T1000 (cell line): Measurements from ENCODE around the gene CSPG4.

Experiments used
- DNase-seq: peaks from one replicate; lab custom pipeline; 2025; ENCODE audit warnings: mixed read lengths; lab: John Stamatoyannopoulos, UW

Gene CSPG4

DNA sequence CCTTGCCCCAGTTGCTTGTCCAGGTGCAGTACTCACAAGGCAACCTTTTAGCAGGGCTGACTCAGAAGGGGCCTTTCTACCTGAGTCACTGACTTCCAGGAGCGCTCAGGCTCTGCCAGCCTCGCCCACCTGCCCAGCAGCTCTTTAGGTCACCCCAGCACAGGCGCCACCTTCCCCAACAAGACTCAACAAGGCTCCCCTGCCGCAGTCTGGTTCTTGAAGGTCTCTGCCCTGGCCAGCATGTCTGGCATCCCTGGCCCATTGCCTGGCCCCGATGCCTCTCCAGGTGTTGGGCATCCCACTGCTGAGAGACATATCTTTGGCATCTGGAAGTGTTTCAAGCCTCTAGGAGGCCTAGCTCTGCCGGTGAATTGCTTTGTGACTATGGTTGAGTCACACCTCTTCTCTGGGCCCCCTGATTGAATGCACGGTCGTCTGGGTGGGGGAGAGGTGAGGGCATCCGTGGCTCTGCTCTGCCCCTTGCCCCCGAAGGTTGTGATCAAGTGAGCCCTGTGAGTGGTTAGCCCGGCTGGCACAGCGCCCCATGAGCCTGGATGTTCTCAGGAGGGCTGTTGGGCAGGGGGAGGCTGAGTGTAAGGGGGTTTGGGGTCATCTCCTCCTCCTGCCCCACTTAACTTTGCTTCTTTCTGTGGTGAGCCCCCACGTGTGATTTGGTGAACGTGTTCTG is 43.3 kb downstream of the CSPG4 start:
- DNase-seq: no peak

DNA sequence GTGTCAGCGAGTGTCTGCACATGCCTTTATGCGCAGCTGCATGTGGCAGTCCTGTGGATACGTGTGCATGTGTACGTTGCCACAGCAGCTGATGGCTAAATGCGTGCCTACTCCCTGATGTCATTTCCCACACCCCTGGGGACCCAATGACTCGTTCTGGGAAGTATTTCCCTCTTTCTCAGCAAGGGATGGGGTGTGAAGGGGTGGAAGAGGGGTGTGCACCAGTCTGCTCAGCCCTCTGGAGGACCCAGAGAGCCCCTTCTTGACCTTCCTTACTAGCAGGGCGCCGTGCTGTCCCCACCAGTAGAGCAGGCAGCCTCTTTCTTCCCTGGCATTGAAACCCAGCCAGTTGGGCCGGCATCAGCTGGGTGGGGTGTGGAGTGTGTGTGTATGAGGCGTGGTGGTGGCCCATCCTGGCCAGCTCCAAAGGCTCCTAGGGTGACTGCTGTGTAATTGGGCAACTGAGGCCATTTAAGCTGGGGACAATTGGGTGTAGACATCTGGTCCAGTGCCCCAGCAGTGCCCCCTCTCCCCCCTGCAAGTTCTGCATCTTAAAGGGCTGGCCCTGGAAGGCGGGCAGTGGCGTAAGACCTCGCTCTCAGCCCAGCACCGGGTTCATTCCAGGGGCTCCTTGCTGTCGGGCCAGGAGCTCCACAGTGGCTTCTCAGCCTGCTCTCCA is 45.7 kb downstream of the CSPG4 start:
- peak; percentile 89 for DNase-seq

GRCh38 chr15:75663931-75664421 is 48.7 kb downstream of the CSPG4 start:
- DNase-seq: no peak

DNA sequence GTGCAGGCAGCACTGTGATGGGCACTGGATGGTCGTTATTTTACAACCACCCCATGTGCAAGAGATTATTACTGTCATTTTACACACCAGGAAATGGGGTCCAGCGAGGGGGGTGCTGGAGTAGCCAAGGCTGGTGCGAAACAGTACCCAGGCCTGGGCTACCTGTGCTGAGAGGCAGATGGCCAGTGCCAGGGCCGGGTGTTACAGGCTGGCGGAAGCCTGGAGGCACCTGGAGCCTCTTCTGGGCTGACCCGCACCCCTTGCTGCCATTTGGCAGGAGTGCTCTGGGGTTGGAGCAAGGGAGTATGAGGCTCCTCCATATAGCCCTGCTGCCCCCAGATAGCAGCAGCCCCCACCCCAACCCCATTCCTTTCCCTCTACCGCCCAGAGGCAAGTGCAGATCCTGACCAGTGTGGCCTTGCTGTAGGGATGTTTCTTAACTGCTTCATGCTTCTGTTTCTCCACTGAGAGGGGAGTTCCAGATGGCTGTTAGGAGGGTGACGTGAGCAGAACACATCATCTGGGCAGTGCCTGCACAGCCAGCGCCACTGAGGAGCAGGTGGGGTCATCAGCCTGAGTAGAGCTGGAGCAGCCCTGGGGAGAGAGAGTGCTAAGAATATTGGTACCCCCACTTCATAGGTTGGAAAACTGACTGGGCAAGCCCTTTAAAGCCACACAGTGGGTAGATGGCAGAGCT is 49.7 kb downstream of the CSPG4 start:
- DNase-seq: no peak

DNA sequence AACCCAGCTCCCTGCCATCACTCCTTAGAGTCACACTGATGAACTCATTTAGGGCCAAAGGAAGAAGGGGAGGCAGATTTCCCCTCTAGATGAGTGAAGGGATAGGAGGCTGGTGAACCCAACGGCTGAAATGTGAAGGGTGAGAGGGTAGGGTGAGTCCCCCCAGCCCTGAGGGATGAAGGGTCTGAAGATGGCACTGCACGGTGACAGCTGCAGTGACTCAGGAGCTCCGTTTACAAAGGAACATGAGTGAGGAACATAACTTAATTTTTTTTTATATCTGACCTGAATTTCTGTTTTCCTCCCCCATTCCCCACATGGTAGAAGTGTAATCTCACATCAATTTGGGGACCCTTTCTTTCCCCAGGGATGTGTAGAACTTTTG is 50.9 kb downstream of the CSPG4 start:
- DNase-seq: no peak

DNA sequence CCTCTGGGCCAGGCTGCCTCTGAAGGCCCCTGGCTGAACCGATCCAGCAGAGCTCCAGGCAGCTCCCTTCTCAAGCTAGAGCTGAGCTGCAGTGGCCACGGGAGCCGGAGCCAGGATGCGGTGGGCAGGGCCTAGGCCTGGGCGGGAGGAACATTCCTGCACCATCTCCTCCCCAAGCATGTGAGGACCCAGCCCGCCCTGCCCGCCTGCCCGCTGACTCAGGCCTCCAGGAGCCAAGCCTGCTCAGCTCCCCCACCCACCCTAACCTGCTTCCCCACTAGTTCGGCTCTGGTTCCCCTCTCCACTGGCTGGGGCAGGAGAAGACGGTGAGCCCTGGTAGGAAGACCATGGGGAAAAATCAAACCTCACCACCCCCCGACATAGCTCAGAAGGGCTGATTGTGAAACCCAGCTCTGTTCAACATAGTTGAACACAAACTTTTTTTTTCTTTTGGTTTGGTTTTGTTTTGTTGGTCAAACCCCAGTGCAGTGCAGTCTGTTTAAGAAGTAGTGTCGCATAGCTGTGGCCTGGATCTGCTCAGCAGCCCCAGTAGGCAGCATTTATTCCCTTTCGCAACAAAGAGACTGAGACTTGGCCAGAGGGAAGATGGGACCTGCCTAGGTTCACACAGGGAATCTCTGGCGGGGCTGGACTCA is 51.4 kb downstream of the CSPG4 start:
- peak; percentile 67 for DNase-seq

DNA sequence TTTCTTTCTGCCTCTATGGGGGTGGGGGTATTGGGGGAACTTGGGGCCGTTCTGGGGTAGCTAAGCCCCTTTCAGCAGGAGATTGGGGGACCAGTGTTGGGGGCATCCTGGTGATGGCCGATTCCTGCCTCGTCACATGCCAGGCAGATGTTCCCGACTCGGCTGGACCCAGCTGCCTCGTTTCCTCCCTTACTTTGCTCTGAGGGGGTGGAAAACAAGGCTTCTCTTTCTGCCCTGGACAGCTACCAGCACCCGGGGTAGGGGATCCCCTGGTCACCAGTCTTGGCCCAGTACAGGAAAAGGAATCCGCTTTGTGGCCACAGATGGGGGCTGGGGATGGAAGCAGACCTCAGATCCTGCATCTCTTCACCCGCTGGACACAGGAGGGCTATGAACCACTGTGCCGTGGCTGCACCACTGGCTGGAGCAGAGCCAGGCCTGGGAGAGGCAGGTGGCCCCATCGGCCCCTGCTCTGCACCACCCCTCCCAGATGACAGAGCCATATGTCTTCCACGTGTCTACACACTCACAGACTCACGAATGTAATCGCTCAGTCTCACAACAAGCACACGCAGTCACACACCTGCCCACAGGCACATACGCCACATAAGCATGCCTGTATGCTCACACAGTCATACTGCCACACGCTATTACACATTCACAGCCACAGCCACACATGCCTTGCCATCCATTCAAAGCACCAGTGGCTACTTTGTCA is 52.6 kb downstream of the CSPG4 start:
- DNase-seq: no peak

DNA sequence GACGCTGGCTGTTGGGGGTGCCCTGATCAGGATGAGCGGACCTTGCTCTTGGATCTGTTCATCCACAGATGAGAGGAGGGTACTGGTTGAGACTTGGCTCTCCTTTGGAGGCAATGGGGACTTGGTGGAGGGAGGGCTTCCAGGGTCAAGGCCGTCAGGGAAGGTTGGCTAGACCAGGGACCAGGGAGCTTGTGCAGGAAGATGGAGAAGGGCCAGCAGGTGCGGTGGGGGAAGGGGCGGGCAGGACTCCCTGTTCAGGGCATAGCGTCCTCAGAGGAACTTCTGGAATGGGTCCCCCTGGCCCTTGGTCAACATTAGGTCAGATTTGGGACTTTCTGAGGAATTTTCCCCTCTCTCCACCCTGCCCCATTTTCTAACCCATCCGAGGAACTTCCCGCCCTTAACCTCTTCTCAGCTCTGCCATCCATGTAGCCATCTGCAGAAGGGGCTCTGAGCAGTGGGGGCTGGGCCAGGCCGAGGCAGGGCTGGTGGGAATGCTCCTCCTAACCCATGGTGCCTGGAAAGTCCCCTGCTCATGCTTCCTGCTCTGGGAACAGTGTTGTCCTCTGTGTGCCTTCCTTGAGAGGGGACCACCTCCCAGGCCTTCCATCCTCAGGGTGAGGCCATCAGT is 53.4 kb downstream of the CSPG4 start:
- DNase-seq: no peak

- DNase-seq: no peak
Measured at GRCh38 chr15:75656813-75657212, 55.8 kb downstream of the CSPG4 start.

GRCh38 chr15:75656331-75656730 is 56.3 kb downstream of the CSPG4 start:
- no peak for DNase-seq

DNA sequence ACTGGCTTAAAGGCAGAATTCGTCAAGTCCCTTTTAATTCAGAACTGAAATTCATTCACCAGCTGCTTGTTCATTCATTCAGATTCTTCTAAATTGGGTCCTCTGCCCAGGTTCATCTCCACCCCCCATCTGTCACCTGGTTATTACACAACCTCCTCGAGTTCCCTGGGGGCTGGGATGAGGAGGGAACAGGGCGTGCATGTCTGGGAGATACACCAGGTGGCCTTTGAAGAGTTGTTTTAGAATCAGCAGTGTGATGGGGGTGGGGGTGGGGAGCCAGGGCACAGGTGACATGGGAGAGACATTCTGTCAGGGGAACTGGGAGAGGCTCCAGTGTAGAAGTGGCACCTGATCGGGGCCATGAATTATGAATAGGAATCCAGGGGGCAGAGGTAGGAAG is 56.7 kb downstream of the CSPG4 start:
- no peak for DNase-seq

DNA sequence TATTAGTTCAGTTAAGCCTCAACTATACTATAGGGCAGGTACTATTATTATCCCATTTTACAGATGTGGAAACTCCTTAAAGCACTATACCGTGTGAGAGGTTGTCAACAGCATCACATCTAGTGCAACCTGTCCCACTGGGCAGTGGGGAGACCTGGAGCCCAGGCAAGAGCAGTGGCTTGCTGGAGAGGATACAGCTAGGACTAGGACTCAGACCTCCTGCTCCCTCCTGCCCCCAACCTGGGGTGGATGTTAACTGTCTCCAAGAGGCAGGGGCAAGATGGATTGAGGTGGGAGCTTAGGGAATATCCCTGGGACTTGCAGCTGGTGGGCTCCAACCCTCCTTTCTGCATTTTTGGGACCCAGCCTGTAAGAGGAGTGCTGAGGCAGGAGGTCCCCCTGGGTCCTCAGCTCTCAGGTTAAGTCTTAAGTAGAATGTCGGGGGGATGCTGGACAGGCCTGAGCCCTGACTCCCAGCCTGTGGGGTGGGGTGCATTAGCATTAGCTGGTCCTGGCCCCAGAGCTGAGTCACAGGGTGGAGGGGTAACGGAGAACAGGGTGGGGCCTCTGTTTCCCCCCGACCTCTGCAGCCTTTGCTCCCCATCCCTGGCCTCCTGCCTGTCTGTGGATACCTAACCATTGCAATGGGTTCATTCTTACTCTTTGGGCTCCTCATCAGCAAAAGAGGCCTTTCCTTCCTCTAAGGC is 58.3 kb downstream of the CSPG4 start:
- DNase-seq: no peak

- DNase-seq: no peak
Measured at GRCh38 chr15:75653347-75653913, 59.2 kb downstream of the CSPG4 start.

GRCh38 chr15:75651810-75652543 is 60.7 kb downstream of the CSPG4 start:
- DNase-seq: no peak

DNA sequence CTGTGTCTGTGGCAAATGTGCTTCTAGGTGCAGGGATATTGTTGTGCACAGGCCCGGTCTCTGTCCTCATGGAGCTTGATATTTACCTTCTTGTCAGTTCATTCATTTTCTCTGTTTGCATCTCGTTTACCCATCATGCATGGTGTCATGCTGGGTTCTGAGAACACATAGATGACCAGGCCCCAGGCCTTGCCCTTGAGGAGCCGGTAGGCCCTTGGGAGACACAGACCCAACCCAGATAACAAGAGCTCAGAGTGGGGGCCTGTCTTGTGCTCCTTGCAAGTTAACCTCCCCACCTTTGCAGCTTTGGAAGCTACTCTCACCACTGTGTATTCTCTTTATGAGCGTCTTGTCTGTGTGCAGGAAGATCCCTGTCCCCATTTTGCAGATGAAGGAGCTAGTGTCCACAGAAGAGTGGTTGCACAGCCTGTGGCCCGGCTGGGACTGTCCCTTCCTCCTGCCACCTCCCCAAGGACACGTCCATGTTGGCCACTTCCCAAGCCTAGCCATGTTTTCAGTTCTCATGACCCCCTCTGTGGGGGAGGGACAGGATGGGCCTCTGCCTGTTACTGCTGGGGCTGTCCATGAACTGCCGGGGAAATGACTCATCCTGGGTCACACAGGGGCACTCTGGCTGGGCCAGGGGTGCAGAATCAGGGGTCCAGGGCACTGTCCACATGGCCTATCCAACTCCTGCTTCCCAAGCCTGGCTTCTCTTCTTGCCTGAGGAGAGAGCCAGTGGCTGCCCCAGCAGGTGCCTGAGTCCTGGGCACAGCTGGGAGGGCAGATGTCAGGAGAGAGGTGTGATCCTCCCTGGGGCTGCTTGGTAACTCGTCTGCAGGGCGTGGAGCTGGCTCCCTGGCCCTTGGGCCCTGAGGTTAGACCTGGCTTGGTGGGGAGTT is 61.5 kb downstream of the CSPG4 start:
- DNase-seq: no peak

GRCh38 chr15:75649848-75650247 is 62.8 kb downstream of the CSPG4 start:
- DNase-seq: no peak

GRCh38 chr15:75649045-75649761 is 63.4 kb downstream of the CSPG4 start:
- DNase-seq: no peak
